Fibroblast of skin of left biceps (primary cell): ENCODE results near the gene SPATC1L.
A peak's percentile ranks its signal among the peaks of the same experiment; 100 is the strongest.
"Not testable (repeated sequence)": the region's sequence is repeated elsewhere in the genome, so short reads cannot be mapped to it uniquely, and the experiment has no call there.

Experiments used
- DNase-seq, 2 experiments: peaks; one replicate each; pipeline ENCODE4 v3.0.0-alpha.2; 2013; ENCODE audit warnings: low read depth in 2 of 2

SPATC1L gene

DNA sequence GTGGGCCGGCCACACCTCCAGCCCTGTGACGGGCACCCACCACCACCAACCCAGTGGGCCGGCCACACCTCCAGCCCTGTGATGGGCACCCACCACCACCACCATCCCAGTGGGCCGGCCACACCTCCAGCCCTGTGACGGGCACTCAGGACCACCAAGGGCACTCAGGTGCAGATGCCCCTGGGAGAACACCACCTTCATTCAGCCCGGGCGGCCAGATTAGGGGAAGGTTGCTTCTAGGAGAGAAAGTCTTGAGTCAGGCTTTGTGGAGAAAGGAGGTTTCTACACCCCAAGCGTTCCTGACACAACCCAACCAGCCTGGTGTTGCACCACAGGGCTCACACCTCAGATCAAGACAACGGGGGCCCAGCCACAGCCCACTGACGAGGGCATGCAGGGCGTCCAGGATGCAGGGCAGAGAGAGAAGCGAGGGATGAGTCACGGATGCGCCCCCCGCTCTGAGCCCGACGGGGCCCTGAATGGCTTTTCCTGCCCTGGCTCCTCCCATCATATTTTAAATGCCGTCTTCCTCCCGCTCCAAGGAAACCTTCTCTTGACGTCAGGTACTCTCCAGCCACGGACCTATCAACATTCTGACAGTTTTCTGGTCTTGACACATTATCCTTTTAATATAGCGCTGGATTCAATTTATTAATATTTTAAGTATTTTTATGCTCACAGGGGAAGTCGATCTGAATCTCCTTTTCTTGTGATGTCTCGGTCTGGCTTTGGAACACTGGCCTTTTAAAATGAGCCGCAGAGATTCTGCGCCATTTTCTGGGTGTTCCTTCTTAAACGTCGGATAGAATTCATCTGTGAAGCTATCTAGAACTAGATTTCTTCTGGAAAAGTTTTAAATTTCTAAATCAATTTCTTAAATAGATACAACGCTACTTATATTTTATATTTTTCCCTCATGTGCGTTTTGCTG, 631 bp upstream of the SPATC1L start:
- DNase-seq, result peak; percentile 71

DNA sequence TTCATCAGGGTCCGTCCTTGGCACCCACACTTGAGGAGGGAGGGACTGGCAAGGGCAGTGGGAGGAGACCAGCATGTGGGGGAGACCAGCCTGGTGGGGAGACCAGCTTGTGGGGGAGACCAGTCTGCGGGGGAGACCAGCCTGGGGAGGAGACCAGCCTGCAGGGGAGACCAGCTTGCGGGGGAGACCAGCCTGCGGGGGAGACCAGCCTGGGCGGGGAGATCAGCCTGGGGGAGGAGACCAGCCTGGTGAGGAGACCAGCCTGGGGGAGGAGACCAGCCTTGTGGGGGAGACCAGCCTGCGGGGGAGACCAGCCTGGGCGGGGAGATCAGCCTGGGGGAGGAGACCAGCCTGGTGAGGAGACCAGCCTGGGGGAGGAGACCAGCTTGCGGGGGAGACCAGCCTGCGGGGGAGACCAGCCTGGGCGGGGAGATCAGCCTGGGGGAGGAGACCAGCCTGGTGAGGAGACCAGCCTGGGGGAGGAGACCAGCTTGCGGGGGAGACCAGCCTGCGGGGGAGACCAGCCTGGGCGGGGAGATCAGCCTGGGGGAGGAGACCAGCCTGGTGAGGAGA, 836 bp downstream of the SPATC1L start:
- not testable (repeated sequence) for DNase-seq

DNA sequence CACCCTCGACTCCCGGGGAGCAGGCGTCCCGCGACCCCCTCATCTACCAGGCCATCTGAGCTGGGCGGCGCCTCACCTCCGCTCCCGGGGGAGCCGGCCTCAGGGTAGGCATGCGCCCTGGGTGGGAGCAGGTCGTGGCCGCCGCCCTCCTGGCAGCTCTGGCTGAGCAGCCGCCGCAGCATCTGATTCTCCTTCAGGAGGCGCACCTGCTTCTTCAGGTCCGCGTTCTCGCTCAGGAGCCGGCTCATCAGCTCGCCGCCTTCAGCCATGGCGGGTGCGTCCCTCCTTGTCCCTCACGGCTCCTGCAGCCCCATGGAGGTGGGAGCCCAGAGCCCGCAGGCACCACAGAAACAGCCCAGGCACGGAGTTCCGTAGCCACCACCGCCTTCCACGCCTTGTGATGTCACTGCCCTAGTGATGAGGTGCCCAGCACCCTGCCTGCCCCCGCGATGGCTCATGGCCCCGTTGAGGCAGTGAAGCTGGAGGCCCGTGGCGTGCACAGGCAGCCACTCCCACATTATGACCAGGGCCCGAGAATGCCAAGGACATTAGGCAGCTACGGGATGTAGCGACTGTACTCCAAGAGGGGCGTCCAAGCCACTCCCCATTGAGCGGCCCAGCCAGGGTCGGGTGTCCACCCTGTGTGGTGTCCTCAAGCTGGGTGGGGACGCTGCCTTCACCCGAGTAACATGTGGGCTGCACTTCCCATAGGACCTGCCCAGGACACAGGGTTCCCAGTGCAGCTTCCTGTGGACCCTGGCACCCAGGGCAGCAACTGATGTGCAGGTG, 1.5 kb downstream of the SPATC1L start:
- no peak for DNase-seq

DNA sequence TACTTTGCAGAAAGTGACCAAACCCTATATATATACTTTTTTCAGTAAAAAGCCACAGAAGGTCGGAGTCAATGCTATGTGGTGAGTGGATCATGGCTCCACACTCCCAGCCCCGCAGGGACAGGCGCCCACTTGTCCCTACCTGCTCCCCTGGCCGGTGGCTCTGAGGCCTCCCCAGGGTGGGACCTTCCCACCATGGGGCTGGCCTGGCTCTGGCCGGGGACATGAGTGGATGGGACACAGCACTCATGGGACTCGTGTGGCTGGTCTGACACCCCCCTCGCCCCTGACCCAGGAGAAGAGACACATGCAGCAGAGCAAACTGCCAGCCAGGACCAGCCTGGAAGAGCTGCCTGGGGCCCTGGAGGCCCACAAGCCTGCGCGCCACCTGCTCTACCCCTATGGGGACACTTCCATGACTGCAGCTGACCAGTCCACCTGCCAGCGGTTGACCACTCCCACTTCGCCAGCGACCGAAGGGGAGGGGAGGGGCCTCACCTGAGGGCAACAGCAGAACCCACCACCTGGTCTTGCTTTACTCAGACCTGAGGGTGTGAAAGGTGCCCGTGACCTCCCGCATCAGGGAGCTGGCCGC, 2.2 kb downstream of the SPATC1L start:
- DNase-seq, result no peak

DNA sequence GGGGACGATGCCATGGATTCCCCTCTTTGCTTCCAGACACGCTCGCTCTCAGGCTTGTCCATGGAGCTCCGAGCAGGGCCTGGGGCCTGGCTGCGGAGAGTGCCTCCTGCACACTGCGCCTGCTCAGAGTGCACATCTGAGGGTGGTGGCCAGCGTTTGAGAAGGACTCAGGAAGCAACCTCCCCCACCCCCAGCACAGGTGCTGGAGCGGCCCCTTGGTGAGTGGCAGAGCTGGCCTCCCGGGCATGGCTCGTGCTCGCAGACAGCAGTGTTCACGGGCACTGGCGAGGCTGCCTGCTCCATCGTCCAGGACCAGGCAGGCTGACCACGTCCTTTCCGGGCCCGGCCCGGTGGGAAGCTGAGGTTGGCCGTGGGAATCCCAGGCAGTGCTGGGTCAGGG, 2.8 kb downstream of the SPATC1L start:
- no peak for DNase-seq

DNA sequence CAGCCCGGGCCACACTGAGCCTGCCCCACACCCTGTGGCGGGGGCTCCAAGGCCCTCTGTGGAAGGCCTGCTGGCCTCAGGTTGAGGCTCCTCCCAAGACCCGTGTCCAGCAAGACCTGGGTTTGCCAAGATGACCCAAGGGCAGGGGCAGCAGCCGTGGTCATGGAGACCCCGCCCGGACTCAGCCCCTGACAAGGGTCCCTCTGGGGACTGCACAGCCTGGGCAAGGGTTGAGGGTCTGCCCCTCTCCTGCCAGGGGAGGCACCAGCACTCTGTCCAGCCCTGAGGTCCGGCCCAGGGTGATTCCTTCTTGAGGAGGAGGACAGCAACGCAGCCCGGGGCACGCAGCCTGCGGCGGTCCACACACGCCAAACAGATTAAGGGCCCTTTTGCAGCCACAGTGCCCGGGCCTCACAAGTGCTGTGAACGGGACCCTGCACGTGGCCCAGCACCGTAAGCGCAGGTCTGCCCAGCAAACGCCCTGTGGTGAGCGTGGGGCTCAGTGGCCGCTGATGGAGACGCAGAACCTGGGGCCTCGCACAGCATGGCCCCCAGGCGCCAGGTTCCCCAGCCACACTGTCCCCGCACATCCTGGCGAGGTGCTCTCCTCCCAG, 3.4 kb downstream of the SPATC1L start:
- no peak for DNase-seq

DNA sequence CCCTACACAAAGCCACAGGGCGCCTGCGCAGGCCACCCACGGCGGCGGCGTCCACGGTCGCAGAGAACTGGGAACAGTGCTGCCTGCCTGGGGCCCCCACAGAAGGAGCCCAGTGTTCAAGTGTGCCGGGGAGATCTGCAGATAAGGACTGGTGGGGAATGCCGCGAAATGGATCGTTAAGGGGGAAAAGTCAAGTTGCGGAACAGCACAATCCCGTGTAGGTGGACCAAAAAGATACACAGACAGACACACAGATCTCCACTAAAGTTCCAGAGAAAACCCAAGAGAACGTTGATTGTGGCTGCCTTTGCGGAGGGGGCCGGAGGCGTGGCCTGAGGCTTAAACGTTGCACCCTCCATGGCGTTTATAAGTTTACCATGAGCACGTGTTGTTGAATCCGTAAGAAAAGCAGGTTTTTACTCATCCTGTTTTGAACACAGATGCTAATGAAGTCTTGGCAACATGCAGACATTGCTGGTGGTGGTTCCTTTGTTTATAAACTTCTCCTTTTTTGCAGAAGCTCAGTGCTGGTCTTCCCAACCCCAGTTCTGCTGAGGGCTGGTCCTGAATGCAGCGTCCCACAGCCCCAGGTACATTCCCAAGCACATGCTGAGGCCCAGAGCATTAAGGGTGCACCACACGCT, 4.1 kb downstream of the SPATC1L start:
- DNase-seq, result no peak

DNA sequence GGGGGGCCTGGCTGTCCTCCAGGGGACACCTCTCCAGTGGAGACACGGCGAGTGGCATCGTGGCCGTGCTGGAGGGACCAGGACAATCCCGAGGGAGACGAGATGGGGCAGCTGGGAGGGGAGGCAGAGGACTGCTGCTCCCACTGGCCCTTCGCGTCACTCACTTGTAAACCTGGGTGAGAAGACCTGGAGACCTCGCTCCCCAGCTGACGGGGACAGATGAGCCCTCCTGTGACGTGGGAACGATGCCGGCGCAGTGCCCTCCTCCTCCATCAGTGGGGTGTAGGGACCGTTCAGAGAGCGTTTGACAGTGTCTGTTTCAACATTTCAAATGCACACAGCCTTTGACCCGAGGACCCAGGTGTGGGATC, 4.6 kb downstream of the SPATC1L start:
- no peak for DNase-seq

DNA sequence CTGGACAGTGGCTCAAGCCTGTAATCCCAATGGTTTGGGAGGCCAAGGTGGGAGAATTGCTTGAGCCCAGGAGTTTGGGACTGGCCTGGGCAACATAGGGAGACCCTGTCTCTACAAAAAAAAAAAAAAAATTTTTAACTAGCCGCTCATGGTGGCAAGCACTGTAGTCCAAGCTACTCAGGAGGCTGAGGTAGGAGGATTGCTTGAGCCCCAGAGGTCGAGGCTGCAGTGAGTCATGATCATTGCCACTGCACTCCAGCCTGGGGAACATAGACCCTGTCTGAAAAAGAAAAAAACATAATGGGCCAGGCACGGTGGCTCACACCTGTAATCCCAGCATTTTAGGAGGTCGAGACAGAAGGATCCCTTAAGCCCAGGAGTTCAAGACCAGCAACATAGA, 5.3 kb downstream of the SPATC1L start:
- no peak for DNase-seq

DNA sequence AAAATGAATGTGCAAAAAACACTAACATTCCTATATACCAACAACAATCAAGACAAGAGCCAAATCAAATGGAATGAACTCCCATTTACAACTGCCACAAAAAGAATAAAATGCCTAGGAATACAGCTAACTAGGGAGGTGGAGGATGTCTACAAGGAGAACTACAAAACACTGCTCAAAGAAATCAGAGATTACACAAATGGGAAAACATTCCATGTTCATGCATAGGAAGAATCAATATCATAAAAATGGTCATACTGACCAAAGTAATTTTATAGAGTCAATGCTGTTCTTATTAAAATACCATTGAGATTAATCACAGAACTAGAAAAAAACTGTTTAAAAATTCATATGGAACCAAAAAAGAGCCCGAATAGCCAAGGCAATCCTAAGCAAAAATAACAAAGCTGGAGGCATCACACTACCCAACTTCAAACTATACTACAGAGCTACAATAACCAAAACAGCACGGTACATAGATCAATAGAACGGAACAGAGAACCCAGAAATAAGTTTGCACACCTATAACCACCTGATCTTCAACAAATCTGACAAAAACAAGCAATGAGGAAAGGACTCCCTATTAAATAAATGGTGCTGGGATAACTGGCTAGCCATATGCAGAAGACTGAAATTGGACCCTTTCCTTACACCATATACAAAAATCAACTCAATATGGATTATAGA, 7.7 kb downstream of the SPATC1L start:
- DNase-seq, result not testable (repeated sequence)

DNA sequence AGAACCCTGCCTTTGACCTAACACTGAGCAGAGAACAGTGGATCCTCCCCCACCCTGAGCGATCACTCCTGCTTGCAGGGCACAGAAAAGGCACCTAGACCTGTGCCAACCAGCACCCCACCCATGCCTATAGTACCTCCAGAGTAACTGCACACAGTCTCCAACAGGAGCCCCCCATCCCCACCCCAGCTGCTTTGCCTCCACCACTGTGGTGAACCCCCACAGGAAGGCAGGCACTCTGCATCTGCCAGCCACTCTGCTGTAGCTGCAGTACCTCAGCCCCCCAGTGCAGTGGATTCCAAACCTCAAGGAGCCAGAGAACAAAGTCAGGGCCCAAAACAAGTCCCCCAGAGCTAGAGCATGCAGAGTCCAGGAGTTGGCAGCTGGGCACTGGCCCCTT, 10.7 kb downstream of the SPATC1L start:
- no peak for DNase-seq

DNA sequence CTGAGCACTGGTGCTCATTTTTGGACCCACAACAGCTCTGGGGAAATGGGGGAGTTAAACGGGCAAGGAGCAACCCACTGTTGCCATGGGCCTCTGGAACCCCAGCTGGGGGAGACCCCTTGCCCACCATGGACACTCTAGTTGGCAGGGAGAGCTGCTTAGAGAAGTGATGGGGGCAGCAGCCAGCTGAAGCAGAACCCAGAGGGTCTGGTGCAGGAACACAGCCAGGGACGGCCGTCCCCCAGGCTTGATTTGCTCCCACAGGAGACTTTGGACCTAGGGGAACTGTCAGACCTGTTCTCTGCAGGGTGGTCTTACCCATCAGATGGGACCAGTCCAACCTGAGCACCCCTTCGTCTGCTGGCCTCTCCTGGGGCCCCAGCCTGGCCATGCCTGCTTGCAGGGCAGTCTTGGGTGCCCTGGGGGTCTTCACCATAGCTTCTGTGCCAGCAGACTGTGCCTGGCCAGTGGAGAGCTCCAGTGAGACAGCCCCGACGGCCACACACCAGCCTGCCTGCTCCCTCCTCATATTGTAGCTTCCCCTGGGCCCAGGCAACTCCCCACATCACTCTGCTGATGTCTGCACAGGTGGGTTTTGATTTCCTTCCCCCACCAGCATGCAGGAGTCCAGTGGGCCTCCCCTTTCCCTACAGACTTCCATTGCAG, 11.3 kb downstream of the SPATC1L start:
- DNase-seq, result no peak

DNA sequence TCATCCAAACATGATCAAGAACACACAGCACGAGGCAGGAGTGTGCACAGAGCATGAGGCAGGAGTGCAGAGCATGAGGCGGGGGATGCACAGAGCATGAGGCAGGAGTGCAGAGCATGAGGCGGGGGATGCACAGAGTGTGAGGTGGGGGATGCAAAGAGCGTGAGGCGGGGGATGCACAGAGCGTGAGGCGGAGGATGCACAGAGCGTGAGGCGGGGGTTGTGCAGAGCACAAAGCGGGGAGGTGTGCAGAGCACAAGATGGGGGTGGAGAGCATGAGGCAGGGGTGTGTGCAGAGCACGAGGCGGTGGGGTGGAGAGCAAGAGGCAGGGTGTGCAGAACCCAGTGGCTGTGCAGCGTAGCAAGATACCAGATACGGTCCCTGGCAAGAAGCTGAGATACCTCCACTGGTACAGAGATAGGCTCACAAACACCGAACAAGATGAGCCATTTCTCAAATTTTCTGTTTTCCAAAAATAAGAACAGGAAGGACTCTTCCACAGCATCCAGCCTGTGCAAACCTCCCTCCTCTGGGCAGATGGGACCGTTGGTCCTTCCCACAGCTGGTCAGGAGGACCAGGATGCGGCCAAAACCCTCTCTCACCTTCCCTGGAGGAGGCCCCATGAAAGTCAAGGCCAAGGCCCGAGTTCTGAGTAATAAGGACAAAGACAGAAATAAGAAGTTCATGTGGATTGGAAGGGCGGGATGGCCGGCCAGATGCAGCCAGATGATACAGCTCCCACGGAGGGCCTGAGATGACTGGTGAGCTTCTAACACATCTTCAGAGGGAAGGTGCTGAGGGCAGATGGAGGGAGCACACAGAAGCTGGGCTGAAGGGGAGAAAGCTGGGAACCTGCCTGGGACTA, 12.0 kb downstream of the SPATC1L start:
- DNase-seq, result no peak

DNA sequence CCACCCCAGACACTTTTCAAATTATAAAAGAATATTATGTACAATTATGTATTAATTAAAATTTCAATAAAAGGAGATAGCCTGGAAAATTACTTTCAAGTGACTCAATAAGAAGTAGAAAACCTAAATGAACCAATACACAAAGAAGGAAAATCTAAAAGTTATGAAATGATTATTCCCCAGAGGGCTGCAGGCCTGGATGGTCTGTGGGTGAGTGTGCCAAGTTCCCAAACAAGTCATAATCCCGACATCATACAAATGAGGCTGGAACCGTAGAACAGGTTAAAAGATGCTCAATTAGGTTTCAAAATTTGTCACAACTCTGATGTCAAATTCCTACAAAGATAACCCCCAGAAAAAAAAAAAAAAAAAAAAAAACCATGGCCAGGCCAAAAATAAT, 12.7 kb downstream of the SPATC1L start:
- DNase-seq, result no peak

DNA sequence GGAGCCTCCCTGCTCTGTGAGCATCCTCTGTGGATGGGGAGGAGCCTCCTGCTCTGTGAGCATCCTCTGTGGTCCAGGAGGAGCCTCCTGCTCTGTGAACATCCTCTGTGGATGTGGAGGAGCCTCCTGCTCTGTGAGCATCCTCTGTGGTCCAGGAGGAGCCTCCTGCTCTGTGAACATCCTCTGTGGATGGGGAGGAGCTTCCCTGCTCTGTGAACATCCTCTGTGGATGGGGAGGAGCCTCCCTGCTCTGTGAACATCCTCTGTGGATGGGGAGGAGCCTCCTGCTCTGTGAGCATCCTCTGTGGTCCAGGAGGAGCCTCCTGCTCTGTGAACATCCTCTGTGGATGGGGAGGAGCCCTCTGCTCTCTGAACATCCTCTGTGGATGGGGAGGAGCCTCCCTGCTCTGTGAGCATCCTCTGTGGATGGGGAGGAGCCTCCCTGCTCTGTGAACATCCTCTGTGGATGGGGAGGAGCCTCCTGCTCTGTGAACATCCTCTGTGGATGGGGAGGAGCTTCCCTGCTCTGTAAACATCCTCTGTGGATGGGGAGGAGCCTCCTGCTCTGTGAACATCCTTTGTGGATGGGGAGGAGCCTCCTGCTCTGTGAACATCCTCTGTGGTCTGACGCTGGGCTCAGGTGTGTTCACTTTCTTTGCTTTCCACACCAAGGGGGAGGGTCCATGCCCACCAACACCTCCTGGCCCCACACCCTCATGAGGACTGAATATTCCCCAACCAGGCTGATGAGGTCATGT, 13.6 kb downstream of the SPATC1L start:
- DNase-seq, result not testable (repeated sequence)

DNA sequence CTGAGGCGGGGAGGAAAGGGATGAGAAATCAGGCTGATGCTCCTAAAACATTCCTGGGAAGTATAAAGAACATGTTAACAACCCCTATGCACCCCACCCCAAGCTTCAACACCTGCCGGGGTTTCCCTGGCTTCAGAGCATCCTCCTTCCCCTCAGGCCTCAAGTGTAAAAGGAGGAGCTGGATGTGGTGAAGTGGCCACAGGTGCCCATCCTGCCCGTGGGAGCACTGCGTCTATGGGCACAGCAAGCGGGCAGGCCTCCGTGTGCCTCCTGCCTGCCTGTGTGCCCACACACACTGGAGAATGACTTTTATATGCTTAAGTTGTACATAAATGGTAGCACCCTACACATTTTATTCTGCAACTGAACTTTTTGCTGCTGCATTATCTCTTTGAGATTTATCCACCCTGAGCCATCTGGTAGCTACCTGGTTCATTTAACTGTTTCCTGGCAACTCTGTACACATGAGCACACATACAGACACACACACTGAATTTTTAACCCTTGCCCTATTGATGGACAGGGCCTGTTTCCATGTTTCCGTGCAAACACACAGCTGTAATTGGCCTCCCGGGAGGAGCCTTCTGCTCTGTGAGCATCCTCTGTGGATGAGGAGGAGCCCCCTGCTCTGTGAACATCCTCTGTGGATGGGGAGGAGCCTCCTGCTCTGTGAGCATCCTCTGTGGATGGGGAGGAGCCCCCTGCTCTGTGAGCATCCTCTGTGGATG, 15.4 kb downstream of the SPATC1L start:
- DNase-seq, result no peak

DNA sequence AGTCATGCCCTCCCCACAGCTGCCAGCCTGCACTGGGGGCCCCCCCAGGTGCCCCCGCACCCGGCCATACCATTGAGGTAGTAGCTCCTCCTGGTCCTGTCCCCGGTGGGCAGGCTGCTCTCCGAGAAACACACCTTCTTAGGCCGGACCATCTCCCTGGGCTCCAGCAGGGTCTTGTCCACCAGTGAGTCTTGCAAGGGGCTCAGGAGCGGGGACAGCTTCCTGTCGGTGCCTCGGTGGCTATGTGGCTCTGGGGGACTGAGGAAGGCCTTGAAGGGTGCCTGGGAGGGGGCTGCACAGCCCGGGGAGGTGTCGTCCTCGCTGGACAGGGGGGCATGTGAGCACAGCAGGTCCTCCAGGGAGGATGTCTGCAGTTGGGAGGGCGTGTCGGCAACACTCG, 16.0 kb downstream of the SPATC1L start:
- DNase-seq, result no peak

DNA sequence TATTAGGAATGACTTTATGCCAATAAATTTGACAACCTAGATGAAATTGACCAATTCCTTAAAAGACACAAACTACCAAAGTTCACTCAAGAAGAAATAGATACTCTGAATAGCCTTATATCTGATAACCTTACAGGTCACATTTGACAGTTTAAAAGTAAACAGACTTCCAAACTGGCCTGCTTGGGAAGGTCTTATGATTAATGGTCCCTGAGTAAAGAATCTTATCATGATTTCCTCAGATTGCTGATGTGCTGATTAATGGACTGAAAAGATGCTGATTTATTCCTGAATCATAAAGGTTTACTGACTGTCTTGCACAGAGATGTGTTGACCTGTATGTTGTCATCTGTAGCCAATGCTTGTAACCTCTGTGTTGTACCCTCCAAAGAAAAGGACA, 19.2 kb downstream of the SPATC1L start:
- DNase-seq, result no peak
